ENCODE data around the gene ATP6V1B1. TPM values are rescaled to one million over a fixed set of nuclear protein-coding genes. Genes with fewer than 3 reads are reported as not detected.

The ATP6V1B1 gene
- total RNA-seq, 1 donor from 2014 or later: not detected

DNA sequence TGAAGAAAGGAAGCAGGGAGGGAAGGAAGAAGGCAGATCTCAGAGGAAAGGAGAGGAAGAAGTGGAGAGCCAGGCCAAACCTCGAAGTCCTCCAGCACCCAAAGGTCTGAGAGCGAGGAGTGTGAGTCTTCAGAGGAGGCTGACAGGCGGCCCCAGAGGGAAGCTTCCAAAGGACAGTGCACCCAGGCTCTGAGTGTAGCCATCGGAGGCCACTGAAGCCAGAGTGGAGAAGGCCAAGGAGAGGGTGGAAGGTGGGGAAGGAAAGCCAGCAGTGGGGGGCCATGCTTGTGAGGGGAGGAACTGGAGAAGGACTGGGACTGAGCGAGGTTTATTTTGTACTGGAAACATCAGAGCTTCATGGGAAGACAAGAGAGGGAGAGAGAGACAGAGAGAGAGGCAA is 6.0 kb downstream of the ATP6V1B1 start:
- intact Hi-C loops (cut with micrococcal nuclease): loop anchor here (10.0 kb wide), 1 partner anchor 287 kb away; no protein-coding TSS in a partner anchor

DNA sequence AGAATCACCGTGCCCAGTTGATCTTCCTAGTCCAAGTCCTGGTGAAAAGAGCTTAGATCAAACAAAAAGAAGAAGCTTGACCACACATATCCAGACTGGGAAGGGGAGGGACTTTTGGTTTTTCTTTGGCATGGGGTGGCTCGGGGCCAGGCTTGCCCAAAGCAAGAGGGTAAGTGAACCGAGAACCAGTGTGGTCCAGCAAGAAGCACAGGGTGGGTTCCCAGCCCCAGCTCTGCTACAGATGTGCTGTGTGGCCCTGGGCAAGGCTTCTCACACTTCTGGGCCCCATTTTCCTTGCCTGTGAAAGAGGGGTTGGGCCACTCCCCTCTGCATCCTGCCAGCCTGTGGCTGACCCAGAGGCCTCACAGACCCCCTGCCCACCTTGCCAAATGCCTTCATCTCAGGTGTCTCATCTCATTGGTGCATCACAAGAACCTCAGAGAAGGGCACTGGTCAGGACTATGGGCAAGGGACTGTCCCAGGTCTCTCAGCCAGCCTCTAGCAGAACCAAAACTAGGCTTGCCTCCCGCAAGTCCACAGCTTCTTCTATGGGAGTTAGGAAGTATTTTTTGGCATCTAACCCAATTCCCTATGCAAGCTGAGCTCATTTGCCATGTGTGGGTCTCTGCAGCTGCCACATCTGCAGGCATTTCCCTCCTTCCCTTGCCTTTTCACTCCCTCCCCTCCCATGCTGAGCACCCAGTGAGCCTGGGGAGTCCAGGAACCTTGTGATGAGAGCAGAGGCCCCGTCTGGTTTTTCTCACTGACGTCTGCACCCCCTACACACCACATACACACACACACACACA is 6.9 kb downstream of the ATP6V1B1 start:
- intact Hi-C loops (cut with micrococcal nuclease): loop anchor here (10.0 kb wide), 1 partner anchor 288 kb away; no protein-coding TSS in a partner anchor

DNA sequence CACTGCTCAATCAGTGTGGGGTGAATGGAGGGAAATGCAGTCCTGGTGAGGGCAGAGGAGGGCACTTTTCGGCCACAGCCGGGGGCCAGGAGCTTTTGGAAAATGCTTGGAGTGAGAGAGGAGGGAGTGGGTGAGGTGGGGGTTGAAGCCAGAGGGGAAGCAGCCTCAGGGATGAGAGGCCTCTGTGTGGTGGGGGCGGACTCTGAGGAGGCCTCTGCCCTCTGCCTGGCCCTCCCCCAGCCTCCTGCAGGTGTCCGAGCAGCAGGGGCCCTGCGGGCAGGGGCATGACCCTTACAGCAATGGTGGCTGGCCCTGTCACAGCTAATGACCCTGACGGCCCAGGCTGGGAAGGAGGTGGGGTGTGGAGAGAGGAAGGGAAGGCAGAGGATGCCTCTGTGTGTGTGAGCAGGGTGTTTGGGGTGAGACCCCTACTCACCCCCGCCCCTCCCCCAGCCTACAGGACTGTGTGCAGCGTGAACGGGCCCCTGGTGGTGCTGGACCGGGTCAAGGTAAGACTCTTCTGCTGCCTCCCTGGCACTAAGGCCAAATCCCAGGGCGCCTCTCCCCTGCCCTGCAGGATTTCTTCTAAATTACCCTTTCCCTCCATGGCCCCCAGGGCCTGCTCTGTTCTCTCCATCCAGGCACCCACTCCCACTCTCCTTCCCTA is 7.6 kb downstream of the ATP6V1B1 start:
- intact Hi-C loops (cut with micrococcal nuclease): loop anchor here (10.0 kb wide), 1 partner anchor 289 kb away; no protein-coding TSS in a partner anchor

DNA sequence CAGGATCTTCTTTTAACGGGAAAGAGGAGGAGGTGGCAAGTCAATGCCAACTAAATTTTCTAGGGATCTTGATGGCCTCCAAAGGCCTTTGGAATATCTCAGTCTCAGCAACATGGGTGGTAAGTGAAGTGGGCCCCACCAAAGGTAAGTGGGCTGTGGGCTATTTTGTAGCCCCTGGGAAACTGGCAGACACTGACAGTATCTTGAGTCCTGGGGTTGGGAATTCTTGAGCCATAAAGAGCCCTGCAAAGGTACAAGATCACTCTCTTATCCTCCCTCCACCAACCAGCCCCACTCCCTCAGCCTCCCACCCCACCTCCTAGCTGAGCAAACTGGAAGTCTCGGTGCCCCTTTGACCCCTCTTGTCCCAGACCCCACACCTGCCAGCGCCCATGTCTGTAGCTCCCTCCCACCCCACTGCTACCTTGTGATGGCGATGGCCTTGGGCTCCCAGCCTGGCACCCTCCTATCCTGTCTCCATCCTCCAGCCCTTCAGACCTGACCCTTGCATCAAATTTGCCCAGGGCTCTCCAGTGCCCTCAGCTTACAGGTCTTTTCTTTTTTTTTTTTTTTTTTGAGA is 8.5 kb downstream of the ATP6V1B1 start:
- intact Hi-C loops (cut with micrococcal nuclease): loop anchor here (10.0 kb wide), 1 partner anchor 289 kb away; no protein-coding TSS in a partner anchor

DNA sequence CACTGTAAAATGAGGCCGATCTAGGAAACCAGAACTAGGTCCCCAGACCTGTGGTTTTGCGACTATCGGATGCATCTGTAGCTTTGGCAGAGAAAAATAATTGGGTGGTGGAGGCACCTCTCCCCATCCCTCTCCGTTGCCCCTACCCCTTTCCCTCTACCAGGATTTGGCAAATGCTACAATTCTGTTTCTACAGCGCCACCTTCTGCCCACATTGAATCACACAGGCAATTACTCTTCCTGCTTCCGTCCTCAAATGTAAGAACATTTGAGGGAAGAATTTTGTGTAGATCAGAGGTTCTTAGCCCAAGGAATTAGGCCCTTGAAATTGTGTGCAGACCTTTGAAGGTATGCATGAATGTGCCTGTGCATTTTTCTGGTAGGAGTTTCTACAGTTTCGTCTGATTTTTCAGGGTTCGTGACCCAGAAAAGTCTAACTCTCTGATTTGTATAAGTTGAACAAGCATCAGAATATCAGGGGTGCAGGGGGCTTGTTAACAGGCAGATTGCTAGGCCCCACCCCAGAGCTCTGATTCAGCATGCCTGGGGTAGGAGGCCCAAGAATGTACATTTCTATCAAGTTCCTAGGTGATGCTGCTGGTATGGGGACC is 11.2 kb downstream of the ATP6V1B1 start:
- intact Hi-C loops (cut with micrococcal nuclease): loop anchor here (1.0 to 10.0 kb wide), 5 partner anchors 45 to 642 kb away; partner anchors contain the start of gene TEX261

DNA sequence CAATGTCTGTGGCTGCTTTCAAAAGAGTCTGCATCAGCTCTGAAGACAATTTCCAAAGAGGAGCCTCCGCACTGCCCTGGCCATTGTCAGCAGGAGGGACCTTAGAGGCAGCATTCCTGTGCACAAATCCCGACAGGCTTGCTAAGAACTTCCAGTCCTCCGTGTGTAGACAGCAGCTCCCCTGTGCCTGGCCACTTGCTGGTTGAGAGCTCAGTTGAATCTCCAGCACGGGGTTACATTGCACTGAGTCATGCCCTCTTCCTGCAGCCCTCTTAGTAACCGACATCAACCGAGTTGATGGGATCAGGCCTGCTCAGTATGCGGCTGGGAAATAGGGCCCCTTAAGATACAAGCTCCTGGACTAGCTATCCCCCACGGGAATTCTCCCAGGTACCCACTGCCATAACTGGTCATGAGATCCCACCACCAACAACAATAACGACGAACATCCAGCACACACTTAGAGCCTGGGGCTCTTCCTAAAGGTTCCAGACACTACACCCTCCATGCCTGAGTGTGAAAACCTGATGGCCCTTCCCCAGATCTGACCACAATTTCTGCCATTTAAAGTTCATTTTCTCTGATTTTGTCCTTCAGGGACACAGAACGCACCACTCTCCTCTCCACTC is 12.0 kb downstream of the ATP6V1B1 start:
- intact Hi-C loops (cut with micrococcal nuclease): loop anchor here (1.0 to 10.0 kb wide), 6 partner anchors 45 to 643 kb away; partner anchors contain the start of gene TEX261

DNA sequence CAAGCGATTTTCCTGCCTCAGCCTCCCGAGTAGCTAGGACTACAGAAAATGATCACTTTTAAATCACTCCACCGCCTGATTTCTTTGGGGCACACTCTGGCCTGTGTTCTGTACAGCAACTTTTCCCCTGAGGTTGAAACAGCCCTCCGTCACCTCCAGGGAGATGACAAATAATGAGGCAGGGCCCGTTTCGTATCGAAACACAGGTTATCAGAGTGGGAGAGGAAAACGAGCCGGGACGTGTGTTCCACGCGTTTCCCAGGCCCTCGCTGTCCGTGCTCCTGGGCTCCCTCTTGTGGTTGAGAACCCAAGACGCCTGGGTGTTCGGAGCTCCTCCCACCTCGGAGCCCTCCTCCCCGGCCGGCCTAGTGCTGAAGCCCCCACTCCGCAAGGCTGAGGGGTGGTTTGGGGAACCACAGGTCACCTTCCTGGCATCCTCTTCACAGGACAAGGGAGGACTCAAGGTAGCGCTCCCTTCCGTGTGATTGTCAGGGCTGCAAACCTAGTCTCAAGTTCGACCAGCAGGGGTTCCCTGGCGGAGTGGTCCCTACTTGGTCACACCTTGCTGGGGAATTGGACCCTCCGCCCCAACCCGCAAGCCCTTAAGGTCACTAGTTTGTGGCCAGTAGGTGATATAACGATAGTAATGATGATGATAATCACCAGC is 12.8 kb downstream of the ATP6V1B1 start:
- intact Hi-C loops (cut with micrococcal nuclease): loop anchor here (1.0 to 10.0 kb wide), 3 partner anchors 44 to 294 kb away; partner anchors contain the start of gene TEX261

DNA sequence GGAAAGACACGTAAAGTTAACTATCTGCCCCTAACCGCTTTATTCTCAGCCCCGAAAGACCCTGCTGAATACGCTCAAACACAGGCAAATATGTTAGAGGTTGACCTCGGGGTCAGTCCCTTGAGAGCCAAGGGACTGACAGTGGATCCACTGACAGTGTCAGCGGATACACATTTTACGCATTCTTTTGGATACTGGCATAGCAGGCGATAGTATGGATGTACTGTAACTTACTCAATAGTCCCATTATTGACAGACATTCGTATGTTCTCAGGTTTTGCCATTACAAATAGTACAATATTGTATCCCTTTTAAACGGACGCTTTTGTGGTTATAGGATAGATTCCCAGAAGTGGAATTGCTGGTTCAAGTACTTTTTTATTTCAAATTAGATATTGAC is 13.4 kb downstream of the ATP6V1B1 start:
- intact Hi-C loops (cut with micrococcal nuclease): loop anchor here (5.0 to 10.0 kb wide), 2 partner anchors 43 to 294 kb away; partner anchors contain the start of gene TEX261

DNA sequence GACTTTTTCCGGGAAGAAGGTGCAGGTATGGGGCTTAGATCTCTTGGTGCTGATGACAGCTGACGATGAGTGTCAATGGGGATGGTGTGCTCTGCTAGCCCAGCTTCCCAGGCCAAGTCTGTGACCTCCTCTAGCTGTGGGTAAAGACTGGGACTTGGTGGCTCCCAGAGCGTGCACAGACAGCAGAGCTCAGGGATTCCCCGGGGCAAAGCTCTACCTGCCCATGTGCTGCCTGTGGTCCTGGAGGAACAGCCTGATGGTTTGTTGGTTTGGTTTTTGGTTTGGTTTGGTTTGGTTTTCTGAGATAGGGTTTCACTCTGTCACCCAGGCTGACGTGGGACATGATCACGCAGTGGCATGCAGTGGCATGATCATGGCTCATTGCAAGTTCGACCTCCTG is 19.2 kb downstream of the ATP6V1B1 start:
- intact Hi-C loops (cut with micrococcal nuclease): no loop called here

DNA sequence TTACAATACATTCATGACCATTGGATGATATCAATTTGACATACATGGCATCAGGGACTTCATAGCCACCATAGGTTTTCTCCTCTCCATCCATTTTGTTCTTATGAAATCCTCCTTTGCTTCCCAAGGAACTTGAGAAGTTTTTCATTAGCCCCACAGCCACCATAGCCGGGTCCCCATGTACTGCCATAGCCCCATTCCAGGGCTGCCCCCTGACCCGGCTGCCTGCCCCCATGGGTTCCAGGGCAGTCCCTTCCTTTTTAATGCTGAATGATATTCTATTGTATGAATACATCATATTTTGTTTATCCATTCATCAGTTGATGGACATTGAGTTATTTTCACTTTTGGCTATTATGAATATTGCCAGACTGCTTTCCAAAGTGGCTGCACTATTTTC is 20.4 kb downstream of the ATP6V1B1 start:
- intact Hi-C loops (cut with micrococcal nuclease): no loop called here

DNA sequence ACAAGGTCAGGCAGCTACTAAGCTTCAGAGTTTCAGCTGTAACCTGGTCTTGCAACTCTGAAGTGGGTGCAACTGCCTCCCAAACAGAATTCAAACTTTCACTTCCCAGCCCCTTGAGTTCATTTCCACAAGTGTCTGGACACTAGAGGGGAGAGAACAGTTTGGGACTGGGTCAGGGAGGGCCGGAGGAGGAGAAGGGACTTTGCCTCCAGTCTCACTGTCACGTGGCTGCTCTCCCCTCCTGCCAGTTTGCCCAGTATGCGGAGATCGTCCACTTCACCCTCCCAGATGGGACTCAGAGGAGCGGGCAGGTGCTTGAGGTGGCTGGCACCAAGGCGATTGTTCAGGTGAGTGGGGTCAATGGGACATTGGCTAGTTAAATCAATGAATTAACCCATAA is 22.1 kb downstream of the ATP6V1B1 start:
- intact Hi-C loops (cut with micrococcal nuclease): no loop called here

DNA sequence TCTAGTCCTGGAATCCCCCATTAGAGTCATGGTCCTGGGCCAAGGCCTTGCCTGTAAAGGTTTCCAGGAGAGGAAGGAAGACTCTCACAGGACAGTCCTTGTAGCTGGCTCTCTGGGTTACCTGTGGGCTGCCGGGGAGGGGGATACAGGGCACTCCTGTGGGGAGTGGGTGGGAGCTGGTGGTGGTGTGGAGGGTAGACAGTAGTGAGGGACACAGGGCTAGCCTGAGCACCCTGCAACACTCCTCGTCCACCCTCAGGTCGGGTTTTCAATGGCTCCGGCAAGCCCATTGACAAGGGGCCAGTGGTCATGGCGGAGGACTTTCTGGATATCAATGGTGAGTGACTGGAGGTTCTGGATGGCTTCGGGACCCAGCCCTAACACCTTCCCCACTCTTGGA is 23.1 kb downstream of the ATP6V1B1 start:
- intact Hi-C loops (cut with micrococcal nuclease): no loop called here

DNA sequence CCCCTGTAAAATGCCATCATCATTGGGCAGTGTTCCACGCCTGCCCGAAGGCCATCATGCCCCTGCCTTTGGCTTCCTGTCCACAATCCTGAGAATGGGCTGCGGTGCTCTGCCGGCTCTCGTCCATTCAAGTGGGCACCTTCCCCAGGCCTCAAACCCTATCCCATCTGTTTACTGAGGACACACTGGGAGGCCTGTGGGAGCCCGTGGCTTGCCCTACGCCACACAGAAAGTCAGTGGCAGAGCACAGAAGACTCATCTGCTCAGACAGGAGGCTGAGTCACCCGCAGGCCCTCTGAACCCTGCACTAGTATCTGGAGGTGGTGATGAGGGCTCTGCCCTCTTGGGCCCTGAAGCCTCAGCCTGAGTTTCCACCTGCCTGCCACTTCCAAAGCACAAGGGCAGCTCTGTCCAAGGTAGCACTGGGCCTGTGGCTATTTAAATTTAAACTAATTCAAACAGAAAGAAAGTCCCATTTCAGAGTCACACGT is 23.6 kb downstream of the ATP6V1B1 start:
- intact Hi-C loops (cut with micrococcal nuclease): no loop called here

DNA sequence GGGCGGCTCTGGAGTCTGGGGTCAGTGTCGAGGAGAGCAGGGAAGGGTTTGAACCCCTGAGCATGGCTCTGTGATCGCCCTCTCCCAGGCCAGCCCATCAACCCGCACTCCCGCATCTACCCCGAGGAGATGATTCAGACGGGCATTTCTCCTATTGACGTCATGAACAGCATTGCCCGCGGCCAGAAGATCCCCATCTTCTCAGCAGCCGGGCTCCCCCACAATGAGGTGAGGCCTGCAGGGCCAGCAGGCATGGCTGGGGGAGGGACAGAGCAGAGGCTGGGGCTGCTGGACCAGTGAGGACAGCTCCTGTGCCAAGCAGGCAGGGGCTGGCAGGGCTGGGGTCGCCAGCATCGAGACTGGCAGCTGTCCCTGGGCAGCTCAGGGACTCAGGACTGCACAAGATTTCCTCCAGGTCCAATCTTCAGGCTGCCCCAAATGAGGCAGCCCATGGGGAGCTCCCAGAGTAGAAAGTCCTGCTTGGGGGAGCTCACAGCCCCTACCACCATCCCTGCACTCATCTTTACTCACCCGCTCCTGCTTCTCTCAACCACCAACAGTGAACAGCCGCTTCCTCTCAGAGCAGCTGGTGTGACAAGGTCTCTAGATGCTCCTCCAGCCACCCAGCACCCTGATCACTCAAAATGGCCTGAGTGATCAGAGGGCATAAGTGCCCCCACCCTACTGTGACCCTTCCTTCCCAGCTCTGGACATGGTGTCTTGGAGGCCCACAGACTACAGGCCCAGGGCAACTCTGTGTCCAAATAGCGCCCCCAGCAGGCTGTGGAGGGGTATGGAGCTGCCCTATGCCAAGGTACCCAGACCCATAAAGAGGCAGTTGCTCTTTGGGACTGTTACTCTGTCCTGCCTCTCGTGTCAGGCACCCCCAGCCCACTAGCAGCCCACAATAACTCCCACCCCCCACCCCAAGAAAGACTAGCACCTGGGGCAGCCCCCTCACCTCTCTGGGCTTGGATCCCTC is 24.4 kb downstream of the ATP6V1B1 start:
- intact Hi-C loops (cut with micrococcal nuclease): no loop called here

DNA sequence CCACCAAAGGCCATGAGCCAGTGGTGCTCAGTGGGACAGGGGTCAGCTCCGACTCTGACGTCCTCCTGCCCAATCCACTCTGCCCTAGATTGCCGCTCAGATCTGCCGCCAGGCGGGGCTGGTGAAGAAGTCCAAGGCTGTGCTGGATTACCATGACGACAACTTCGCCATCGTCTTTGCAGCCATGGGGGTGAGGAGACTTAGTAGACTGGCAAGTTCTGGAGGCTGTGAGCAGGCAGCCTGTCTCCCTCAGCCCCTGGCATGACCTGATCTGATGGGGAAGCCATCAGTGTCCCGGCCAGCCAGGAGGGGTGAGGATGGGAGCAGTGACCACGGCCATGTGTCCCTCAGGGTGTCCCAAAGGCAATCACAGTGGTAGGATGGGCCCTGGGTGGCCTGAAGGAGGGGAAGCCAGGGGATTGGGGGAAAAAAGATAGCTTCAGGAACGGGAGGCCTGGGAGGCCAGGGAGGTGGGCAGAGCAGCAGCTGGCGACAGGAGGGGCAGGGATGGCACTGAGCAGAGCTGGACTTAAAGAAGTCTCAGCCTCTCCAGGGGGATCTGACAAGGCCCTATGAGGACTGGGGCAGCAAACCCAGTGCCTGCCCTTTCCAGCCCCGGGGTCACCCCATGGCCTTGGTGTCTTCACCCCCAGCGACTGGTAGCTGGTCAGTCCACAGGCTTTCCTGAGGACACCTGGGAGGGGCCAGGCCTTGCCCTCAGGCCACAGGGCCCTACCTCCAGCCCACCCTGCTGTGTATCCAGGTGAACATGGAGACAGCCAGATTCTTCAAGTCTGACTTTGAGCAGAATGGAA is 25.3 kb downstream of the ATP6V1B1 start:
- intact Hi-C loops (cut with micrococcal nuclease): no loop called here

DNA sequence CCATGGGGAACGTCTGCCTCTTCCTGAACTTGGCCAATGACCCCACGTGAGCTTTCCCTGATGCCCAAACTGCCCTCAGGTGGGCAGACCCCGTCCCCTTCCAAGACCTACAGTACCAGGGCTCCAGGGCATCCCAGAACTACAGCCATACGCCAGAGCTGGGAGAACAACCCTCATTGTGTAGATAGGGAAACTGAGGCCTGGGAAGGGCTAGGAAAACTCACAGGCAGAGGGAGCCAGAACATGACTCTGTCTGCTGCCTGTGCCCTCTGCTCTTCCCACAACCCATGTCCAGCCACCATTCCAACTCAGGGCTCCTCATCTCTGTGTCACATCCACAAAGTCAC is 25.9 kb downstream of the ATP6V1B1 start:
- intact Hi-C loops (cut with micrococcal nuclease): no loop called here

DNA sequence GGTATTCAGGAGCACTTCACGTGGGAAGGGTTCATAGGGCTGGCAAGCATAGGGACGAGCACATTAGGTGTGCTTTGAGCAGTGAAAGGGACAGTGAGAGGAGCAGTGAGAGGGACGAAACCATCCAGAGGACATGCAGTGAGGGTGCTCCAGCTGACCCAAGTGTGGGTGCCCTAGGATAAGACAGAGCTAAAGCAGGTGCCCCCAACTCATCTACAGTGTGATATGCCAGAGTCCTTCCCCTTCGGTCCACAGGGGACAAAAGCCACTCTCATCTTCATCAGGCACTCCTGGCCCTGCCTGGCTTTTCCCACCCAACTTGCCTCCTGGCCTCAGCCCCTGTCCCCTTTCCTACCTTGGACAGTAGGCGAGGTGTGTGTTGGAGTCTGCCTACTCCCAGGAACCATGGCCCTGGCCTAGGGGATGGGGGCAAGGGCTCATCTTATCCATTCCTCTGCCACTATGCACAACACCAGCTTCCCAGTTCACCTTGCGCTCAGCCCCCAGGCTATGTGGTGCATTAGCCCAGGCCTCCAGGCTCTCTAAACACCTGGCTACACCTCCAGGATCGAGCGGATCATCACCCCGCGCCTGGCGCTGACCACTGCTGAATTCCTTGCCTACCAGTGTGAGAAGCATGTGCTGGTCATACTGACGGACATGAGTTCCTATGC is 26.6 kb downstream of the ATP6V1B1 start:
- intact Hi-C loops (cut with micrococcal nuclease): no loop called here
